SK-N-SH (cell line): Measurements from ENCODE around the gene CNKSR2. TPM values are rescaled to one million over a fixed set of nuclear protein-coding genes. Genes with fewer than 3 reads are reported as not detected.
A peak's percentile ranks its signal among the peaks of the same experiment; 100 is the strongest.

Experiments used
- CTCF ChIA-PET: fragments of 300-600, 350-600 bp; formaldehyde crosslinking; extraction: SDS; loops from one replicate; lab custom pipeline; 2021; lab: Yijun Ruan, JAX
- POLR2A ChIA-PET: fragments of 350-600 bp; sonication (Branson Sonifier 250); formaldehyde crosslinking; extraction: SDS; loops from one replicate; lab custom pipeline; 2020; ENCODE audit warnings: antibody characterized with exemption, inconsistent platforms; lab: Yijun Ruan, JAX
- DNase-seq: peaks from one replicate; pipeline ENCODE4 v3.0.0; 2012
- H2AFZ ChIP-seq: fragments of 200-600 bp; sonication (generic); 2 replicates; pipeline ENCODE4 v1.8.1; 2016; ENCODE audit warnings: antibody characterized with exemption, mild to moderate bottlenecking, low read depth
- H3F3A ChIP-seq: fragments of 200-600 bp; sonication (generic); replicated peaks from 2 replicates; pipeline ENCODE3; 2016; ENCODE audit warnings: antibody characterized with exemption, mild to moderate bottlenecking; ENCODE audit not compliant: insufficient read depth
- H3K27ac ChIP-seq, 2 experiments: fragments of 200-500 bp in 1 of 2; fragments of 200-600 bp in 1 of 2; sonication (Bioruptor generic) in 1 of 2; sonication (generic), shearing (Covaris generic) in 1 of 2; 2 replicates each; pipeline versions ENCODE4 v1.5.1 to v1.6.1; 2014 to 2016; ENCODE audit warnings: low read depth in 2 of 2, inconsistent platforms in 1 of 2, low read length in 1 of 2, mild to moderate bottlenecking in 1 of 2, mixed read lengths in 1 of 2
- H3K27me3 ChIP-seq: fragments of 200-600 bp; sonication (generic), shearing (Covaris generic); 2 replicates; pipeline ENCODE4 v1.6.1; 2016; ENCODE audit warnings: mixed run types; ENCODE audit not compliant: insufficient read depth
- H3K36me3 ChIP-seq, 2 experiments: fragments of 200-500 bp in 1 of 2; fragments of 200-600 bp in 1 of 2; sonication (Bioruptor generic) in 1 of 2; sonication (generic) in 1 of 2; replicated peaks in 1 of 2; 2 replicates each; pipeline versions ENCODE3 to v1.5.1; 2014 to 2016; ENCODE audit warnings: low read length in 1 of 2, mild to moderate bottlenecking in 1 of 2; ENCODE audit not compliant: insufficient read depth in 2 of 2, control insufficient read depth in 1 of 2
- H3K4me1 ChIP-seq, 2 experiments: fragments of 200-500 bp in 1 of 2; fragments of 200-600 bp in 1 of 2; sonication (Bioruptor generic) in 1 of 2; sonication (generic), shearing (Covaris generic) in 1 of 2; 2 replicates each; pipeline versions ENCODE4 v1.5.1 to v1.6.1; 2014 to 2016; ENCODE audit warnings: low read depth in 1 of 2, low read length in 1 of 2, mixed run types in 1 of 2; ENCODE audit not compliant: insufficient read depth in 2 of 2, control insufficient read depth in 1 of 2
- H3K4me2 ChIP-seq: fragments of 200-600 bp; sonication (generic), shearing (Covaris generic); 2 replicates; pipeline ENCODE4 v1.6.1; 2017; ENCODE audit warnings: mixed run types
- H3K4me3 ChIP-seq, 2 experiments: fragments of 200-500 bp in 1 of 2; fragments of 200-600 bp in 1 of 2; sonication (Bioruptor generic) in 1 of 2; sonication (generic), shearing (Covaris generic) in 1 of 2; 2 replicates each; pipeline versions ENCODE4 v1.5.1 to v1.8.1; 2014 to 2016; ENCODE audit warnings: low read depth in 2 of 2, inconsistent platforms in 1 of 2, low read length in 1 of 2, mild to moderate bottlenecking in 1 of 2, mixed read lengths in 1 of 2, moderate library complexity in 1 of 2
- H3K79me2 ChIP-seq: fragments of 200-600 bp; sonication (generic); 2 replicates; pipeline ENCODE4 v1.8.1; 2017; ENCODE audit warnings: mild to moderate bottlenecking; ENCODE audit not compliant: insufficient read depth
- H3K9ac ChIP-seq: fragments of 200-600 bp; sonication (generic); 2 replicates; pipeline ENCODE4 v1.6.1; 2017; ENCODE audit warnings: mixed run types
- H3K9me2 ChIP-seq: fragments of 200-600 bp; sonication (generic); 2 replicates; pipeline ENCODE4 v1.6.1; 2017; ENCODE audit warnings: mixed run types
- H3K9me3 ChIP-seq: fragments of 200-600 bp; sonication (generic); 2 replicates; pipeline ENCODE4 v1.6.1; 2017; ENCODE audit warnings: mixed run types, mild to moderate bottlenecking, moderate library complexity
- H4K20me1 ChIP-seq: fragments of 200-600 bp; sonication (generic); 2 replicates; pipeline ENCODE4 v1.6.1; 2017; ENCODE audit warnings: mild to moderate bottlenecking, mixed run types; ENCODE audit not compliant: insufficient read depth
- ELF1 ChIP-seq: IDR thresholded peaks from 2 replicates; pipeline ENCODE4 v1.4.0; 2012
- FOXJ3 ChIP-seq: sonication (generic); formaldehyde crosslinking; IDR thresholded peaks from 2 replicates; pipeline ENCODE4 v1.5.1; 2020; ENCODE audit warnings: mild to moderate bottlenecking, missing genetic modification reagents
- GABPA ChIP-seq: IDR thresholded peaks from 2 replicates; pipeline ENCODE4 v1.4.0; 2012; ENCODE audit warnings: low read depth, mild to moderate bottlenecking
- GATA2 ChIP-seq: sonication (generic); formaldehyde crosslinking; IDR thresholded peaks from 2 replicates; pipeline ENCODE4 v1.5.0; 2020; ENCODE audit warnings: mild to moderate bottlenecking, missing genetic modification reagents
- JUND ChIP-seq: IDR thresholded peaks from 2 replicates; pipeline ENCODE4 v1.4.0; 2012
- MXI1 ChIP-seq: IDR thresholded peaks from 2 replicates; pipeline ENCODE4 v1.6.1; 2012; ENCODE audit warnings: mild to moderate bottlenecking, low read depth, low read length, improper control_type of control experiment
- PBX3 ChIP-seq: IDR thresholded peaks from 2 replicates; pipeline ENCODE4; 2012
- POLR2AphosphoS5 ChIP-seq: IDR thresholded peaks from 2 replicates; pipeline ENCODE4 v1.6.1; 2012; ENCODE audit warnings: low read depth, low read length
- RAD21 ChIP-seq: IDR thresholded peaks from 2 replicates; pipeline ENCODE4 v1.6.1; 2012; ENCODE audit warnings: mild to moderate bottlenecking, low read length
- RCOR1 ChIP-seq: fragments of 150-350 bp; IDR thresholded peaks from 2 replicates; pipeline ENCODE4 v1.6.1; 2017; ENCODE audit warnings: antibody characterized with exemption, low read length
- RXRA ChIP-seq: IDR thresholded peaks from 2 replicates; pipeline ENCODE4 v1.4.0; 2012; ENCODE audit warnings: low read depth, mild to moderate bottlenecking, borderline replicate concordance
- SIN3A ChIP-seq: IDR thresholded peaks from 2 replicates; pipeline ENCODE4 v1.6.1; 2012; ENCODE audit warnings: low read depth, mild to moderate bottlenecking, low read length, moderate library complexity, borderline replicate concordance
- SMC3 ChIP-seq: IDR thresholded peaks from 2 replicates; pipeline ENCODE4 v1.6.1; 2012; ENCODE audit warnings: low read depth, low read length, improper control_type of control experiment
- TEAD4 ChIP-seq: IDR thresholded peaks from 2 replicates; pipeline ENCODE4 v1.4.0; 2012; ENCODE audit warnings: mild to moderate bottlenecking, borderline replicate concordance; ENCODE audit not compliant: insufficient read depth
- YY1 ChIP-seq: IDR thresholded peaks from 2 replicates; pipeline ENCODE4 v1.4.0; 2012; ENCODE audit warnings: low read depth, mild to moderate bottlenecking
- ZBTB33 ChIP-seq: IDR thresholded peaks from 2 replicates; pipeline ENCODE4 v1.4.0; 2012; ENCODE audit warnings: low read depth, borderline replicate concordance
- WGBS: methylation state at CpG from one replicate; pipeline ENCODE4 v1.1.6; 2017; ENCODE audit warnings: low lambda C conversion rate; 5-methylcytosine and 5-hydroxymethylcytosine counted together
- polyA plus RNA-seq, 3 experiments: library from polyadenylated mRNA; depleted of rRNA; stranded (reverse); fragments of >200 nt; gene quantifications; 2 replicates each; pipeline ENCODE4 v1.2.3, GENCODE V29; 2012
- TF ChIP-seq, protein P1 (sequence below): IDR thresholded peaks from 2 replicates; pipeline ENCODE4 v1.4.0; 2012; ENCODE audit warnings: low read depth, borderline replicate concordance
- TF ChIP-seq, protein P2 (sequence below): fragments of 150-350 bp; IDR thresholded peaks from 2 replicates; pipeline ENCODE4 v1.6.1; 2016; ENCODE audit warnings: mild to moderate bottlenecking, low read depth, low read length
- TF ChIP-seq, protein P3 (sequence below): fragments of 150-350 bp; IDR thresholded peaks from 2 replicates; pipeline ENCODE4 v1.6.1; 2017; ENCODE audit warnings: antibody characterized with exemption, low read length, low read depth, borderline replicate concordance

CNKSR2 gene
- polyA plus RNA-seq, 1 of the 3 experiments (the other 2 are of a cell fraction): 0.03 TPM

- H3K4me3 ChIP-seq: peak overlapping the region in 1 of 2 experiments; percentile 40; a peak in 1 of 4 replicates
- no peak overlapping the region for H3K27ac ChIP-seq
- no peaks in the 10 kb centered on the region; a peak in 1 of 4 replicates for H3K4me1 ChIP-seq
- no peaks in the 10 kb centered on the region for H3K9me3 ChIP-seq
- no peaks in the 10 kb centered on the region for H3K9me2 ChIP-seq
- no peaks in the 10 kb centered on the region for H3K36me3 ChIP-seq
- DNase-seq: peak; percentile 36
- TF ChIP-seq RAD21: peak; percentile 17; the same call in 1 of the 2 replicates
- no peak for TF ChIP-seq ELF1
- H3F3A ChIP-seq: no peaks in the 10 kb centered on the region
- ChIA-PET POLR2A (no interaction called here), CTCF (interaction anchor here (1.1 to 1.8 kb wide), 3 partner anchors 67 to 372 kb away, joined by 3 to 5 read pairs (median 3); no protein-coding TSS in a partner anchor)
- no peak overlapping the region for H3K9ac ChIP-seq
- peaks cover 8% of the 10 kb centered on the region; the same call in 1 of the 2 replicates for H3K27me3 ChIP-seq
- H3K4me2 ChIP-seq: no peak overlapping the region
- H2AFZ ChIP-seq: no peak overlapping the region
- H4K20me1 ChIP-seq: no peaks in the 10 kb centered on the region
- no peaks in the 10 kb centered on the region for H3K79me2 ChIP-seq
- 9% methylated on average over 5 of the region's 5 CpGs for WGBS
These were observed 1.4 kb downstream of the CNKSR2 start for GRCh38 chrX:21375708-21376009.

DNA sequence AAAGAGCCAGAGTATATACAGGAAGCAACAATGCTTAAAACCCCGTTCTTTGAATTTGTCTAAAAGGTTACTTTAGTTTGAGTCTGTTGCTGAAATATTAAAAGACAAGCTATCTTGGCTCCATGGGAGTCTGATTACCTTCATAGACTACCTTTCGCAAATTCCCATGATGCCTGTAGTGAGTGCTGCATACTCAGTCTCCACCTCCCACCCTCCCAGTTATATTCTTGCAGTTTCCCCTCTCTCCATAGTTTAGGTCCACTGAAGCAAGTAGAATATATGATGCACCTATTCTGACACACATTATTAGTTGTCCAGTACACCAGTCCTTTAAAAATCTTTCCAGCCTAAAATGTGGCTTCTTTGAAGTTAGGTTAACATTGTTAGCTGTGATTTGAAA is 2.4 kb downstream of the CNKSR2 start:
- Histone ChIP-seq H3K9ac (no peak overlapping the region), H3K4me3 (no peak overlapping the region), H3K9me2 (no peaks in the 10 kb centered on the region), H3K4me2 (no peak overlapping the region), H3K27me3 (peaks cover 8% of the 10 kb centered on the region; the same call in 1 of the 2 replicates), H2AFZ (no peak overlapping the region), H3K79me2 (no peaks in the 10 kb centered on the region), H3K27ac (no peak overlapping the region), H3K4me1 (no peaks in the 10 kb centered on the region; a peak in 1 of 4 replicates), H3K9me3 (no peaks in the 10 kb centered on the region), H3K36me3 (no peaks in the 10 kb centered on the region), H3F3A (no peaks in the 10 kb centered on the region), H4K20me1 (no peaks in the 10 kb centered on the region)
- CTCF ChIA-PET: interaction anchor here (1.3 to 1.8 kb wide), 2 partner anchors 66 to 104 kb away, joined by 3 to 5 read pairs; no protein-coding TSS in a partner anchor
- POLR2A ChIA-PET: no interaction called here
- WGBS: 33% methylated on average over 2 of the region's 2 CpGs
- DNase-seq: no peak
- TF ChIP-seq RAD21: no peak
- no peak for TF ChIP-seq FOXJ3 (CRISPR knock-in tag)
- TF ChIP-seq ZBTB33: no peak
- TF ChIP-seq JUND: no peak
- TF ChIP-seq TEAD4: no peak
- TF ChIP-seq SMC3: no peak
- no peak for TF ChIP-seq SIN3A
- TF ChIP-seq RCOR1: no peak
- TF ChIP-seq, protein P1, sequence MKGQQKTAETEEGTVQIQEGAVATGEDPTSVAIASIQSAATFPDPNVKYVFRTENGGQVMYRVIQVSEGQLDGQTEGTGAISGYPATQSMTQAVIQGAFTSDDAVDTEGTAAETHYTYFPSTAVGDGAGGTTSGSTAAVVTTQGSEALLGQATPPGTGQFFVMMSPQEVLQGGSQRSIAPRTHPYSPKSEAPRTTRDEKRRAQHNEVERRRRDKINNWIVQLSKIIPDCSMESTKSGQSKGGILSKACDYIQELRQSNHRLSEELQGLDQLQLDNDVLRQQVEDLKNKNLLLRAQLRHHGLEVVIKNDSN: no peak
- no peak for TF ChIP-seq POLR2AphosphoS5
- TF ChIP-seq GABPA: no peak
- TF ChIP-seq PBX3: no peak
- TF ChIP-seq MXI1: no peak
- TF ChIP-seq, protein P2, sequence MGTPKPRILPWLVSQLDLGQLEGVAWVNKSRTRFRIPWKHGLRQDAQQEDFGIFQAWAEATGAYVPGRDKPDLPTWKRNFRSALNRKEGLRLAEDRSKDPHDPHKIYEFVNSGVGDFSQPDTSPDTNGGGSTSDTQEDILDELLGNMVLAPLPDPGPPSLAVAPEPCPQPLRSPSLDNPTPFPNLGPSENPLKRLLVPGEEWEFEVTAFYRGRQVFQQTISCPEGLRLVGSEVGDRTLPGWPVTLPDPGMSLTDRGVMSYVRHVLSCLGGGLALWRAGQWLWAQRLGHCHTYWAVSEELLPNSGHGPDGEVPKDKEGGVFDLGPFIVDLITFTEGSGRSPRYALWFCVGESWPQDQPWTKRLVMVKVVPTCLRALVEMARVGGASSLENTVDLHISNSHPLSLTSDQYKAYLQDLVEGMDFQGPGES: no peak
- no peak for TF ChIP-seq RXRA
- TF ChIP-seq, protein P3, sequence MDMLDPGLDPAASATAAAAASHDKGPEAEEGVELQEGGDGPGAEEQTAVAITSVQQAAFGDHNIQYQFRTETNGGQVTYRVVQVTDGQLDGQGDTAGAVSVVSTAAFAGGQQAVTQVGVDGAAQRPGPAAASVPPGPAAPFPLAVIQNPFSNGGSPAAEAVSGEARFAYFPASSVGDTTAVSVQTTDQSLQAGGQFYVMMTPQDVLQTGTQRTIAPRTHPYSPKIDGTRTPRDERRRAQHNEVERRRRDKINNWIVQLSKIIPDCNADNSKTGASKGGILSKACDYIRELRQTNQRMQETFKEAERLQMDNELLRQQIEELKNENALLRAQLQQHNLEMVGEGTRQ: no peak
- TF ChIP-seq GATA2: no peak
- no peak for TF ChIP-seq YY1
